Measurements from ENCODE around the gene EN1. TPM values are rescaled to one million over a fixed set of nuclear protein-coding genes. Genes with fewer than 3 reads are reported as not detected.

EN1 gene
- total RNA-seq, 2 experiments from 2014 or later: not detected

- intact Hi-C loops (cut with DNase I, micrococcal nuclease): no loop called here
- no peaks in the 10 kb centered on the region for H3K4me1 ChIP-seq (ENCODE audit: insufficient read depth, low read length)
- peaks cover 36 to 60% of the 10 kb centered on the region in 2 experiments for H3K27me3 ChIP-seq (ENCODE audit: control insufficient read depth in 1 of 2, insufficient read depth in 2 of 2, low read length in 2 of 2)
- POLR2A ChIA-PET: no interaction called here
- Mint-ChIP-seq H3K4me3 (no peak overlapping the region), H3K4me1 (ENCODE audit: low read depth) (no peaks in the 10 kb centered on the region), H3K9me3 (no peaks in the 10 kb centered on the region), H3K36me3 (ENCODE audit: low read depth) (no peaks in the 10 kb centered on the region), H3K27ac (no peak overlapping the region), H3K27me3 (peaks cover 90% of the 10 kb centered on the region)
- CTCF ChIA-PET: no interaction called here
- no peak for TF ChIP-seq CTCF (IDR thresholded peaks at IDR 0.05)
- H3K4me3 ChIP-seq (ENCODE audit: low read length): no peak overlapping the region
- H3K27ac ChIP-seq (ENCODE audit: low read depth in 1 of 2, low read length in 2 of 2): no peak overlapping the region
- DNase-seq (no peak), ATAC-seq (ENCODE audit: poor library complexity) (no peak)
- H3K36me3 ChIP-seq (ENCODE audit: insufficient read depth, low read length): no peaks in the 10 kb centered on the region
- peaks cover 0 to 9% of the 10 kb centered on the region in 2 experiments for H3K9me3 ChIP-seq (ENCODE audit: control insufficient read depth in 1 of 2, insufficient read depth in 1 of 2, low read length in 2 of 2)
Observed at GRCh38 chr2:118814368-118814767, 33.1 kb downstream of the EN1 start.

- Histone ChIP-seq H3K9me3 (ENCODE audit: control insufficient read depth in 1 of 2, insufficient read depth in 1 of 2, low read length in 2 of 2) (peaks cover 0 to 9% of the 10 kb centered on the region in 2 experiments), H3K27me3 (ENCODE audit: control insufficient read depth in 1 of 2, insufficient read depth in 2 of 2, low read length in 2 of 2) (peaks cover 41 to 62% of the 10 kb centered on the region in 2 experiments), H3K27ac (ENCODE audit: low read depth in 1 of 2, low read length in 2 of 2) (no peak overlapping the region), H3K4me3 (ENCODE audit: low read length) (no peak overlapping the region), H3K36me3 (ENCODE audit: insufficient read depth, low read length) (no peaks in the 10 kb centered on the region), H3K4me1 (ENCODE audit: insufficient read depth, low read length) (no peaks in the 10 kb centered on the region)
- no peaks in the 10 kb centered on the region for H3K9me3 Mint-ChIP-seq
- DNase-seq (no peak), ATAC-seq (ENCODE audit: poor library complexity) (no peak)
- intact Hi-C loops (cut with DNase I, micrococcal nuclease): no loop called here
- no peak overlapping the region for H3K27ac Mint-ChIP-seq
- peaks cover 89% of the 10 kb centered on the region for H3K27me3 Mint-ChIP-seq
- no peak overlapping the region for H3K4me3 Mint-ChIP-seq
- no peak for TF ChIP-seq CTCF (IDR thresholded peaks at IDR 0.05)
- ChIA-PET CTCF (no interaction called here), POLR2A (no interaction called here)
- no peaks in the 10 kb centered on the region for H3K36me3 Mint-ChIP-seq (ENCODE audit: low read depth)
- H3K4me1 Mint-ChIP-seq (ENCODE audit: low read depth): peaks cover 2% of the 10 kb centered on the region
Observed at GRCh38 chr2:118813601-118814339, 33.7 kb downstream of the EN1 start.

- no peak overlapping the region for H3K27ac Mint-ChIP-seq
- Histone ChIP-seq H3K9me3 (ENCODE audit: control insufficient read depth in 1 of 2, insufficient read depth in 1 of 2, low read length in 2 of 2) (peaks cover 0 to 13% of the 10 kb centered on the region in 2 experiments), H3K4me3 (ENCODE audit: low read length) (no peak overlapping the region), H3K36me3 (ENCODE audit: insufficient read depth, low read length) (no peaks in the 10 kb centered on the region), H3K4me1 (ENCODE audit: insufficient read depth, low read length) (peaks cover 4% of the 10 kb centered on the region), H3K27ac (ENCODE audit: low read depth in 1 of 2, low read length in 2 of 2) (no peak overlapping the region), H3K27me3 (ENCODE audit: control insufficient read depth in 1 of 2, insufficient read depth in 2 of 2, low read length in 2 of 2) (peaks cover 46 to 69% of the 10 kb centered on the region in 2 experiments)
- intact Hi-C loops (cut with DNase I, micrococcal nuclease): no loop called here
- POLR2A ChIA-PET: no interaction called here
- H3K36me3 Mint-ChIP-seq (ENCODE audit: low read depth): no peaks in the 10 kb centered on the region
- DNase-seq (no peak), ATAC-seq (ENCODE audit: poor library complexity) (no peak)
- peaks cover 89% of the 10 kb centered on the region for H3K27me3 Mint-ChIP-seq
- peaks cover 5% of the 10 kb centered on the region for H3K4me1 Mint-ChIP-seq (ENCODE audit: low read depth)
- H3K4me3 Mint-ChIP-seq: no peak overlapping the region
- CTCF ChIA-PET: no interaction called here
- no peaks in the 10 kb centered on the region for H3K9me3 Mint-ChIP-seq
- TF ChIP-seq CTCF (IDR thresholded peaks at IDR 0.05): no peak
Observed at GRCh38 chr2:118813111-118813510, 34.3 kb downstream of the EN1 start.
